Colonic mucosa (tissue), 4 donors: ENCODE results near the gene DUS1L. TPM values are rescaled to one million over a fixed set of nuclear protein-coding genes. Genes with fewer than 3 reads are reported as not detected.

Source experiments
- DNase-seq: peaks from one replicate; pipeline ENCODE4 v3.0.0-alpha.2; 2020
- H3K27ac ChIP-seq: fragments of 200-600 bp; one replicate; pipeline ENCODE4 v1.8.0; 2021
- H3K27me3 ChIP-seq: fragments of 200-600 bp; one replicate; pipeline ENCODE4 v1.8.0; 2021
- H3K36me3 ChIP-seq: fragments of 200-600 bp; one replicate; pipeline ENCODE4 v1.8.0; 2021
- H3K4me1 ChIP-seq: fragments of 200-600 bp; one replicate; pipeline ENCODE4 v1.8.0; 2021; ENCODE audit warnings: mild to moderate bottlenecking
- H3K4me3 ChIP-seq: fragments of 200-600 bp; one replicate; pipeline ENCODE4 v1.8.0; 2021
- H3K9ac ChIP-seq, 2 donors: one replicate each; pipeline ENCODE4 v1.7.0; 2013; ENCODE audit warnings: control low read depth in 2 of 2, low read depth in 2 of 2, low read length in 2 of 2
- H3K9me3 ChIP-seq: fragments of 200-600 bp; one replicate; pipeline ENCODE4 v1.8.0; 2021
- intact Hi-C: fragments of 100-400 bp; cut with DNase I; formaldehyde crosslinking; loops from one replicate; pipeline ENCODE4 v1.14.1; 2022
- total RNA-seq, 2 donors: library from RNA; stranded (reverse); fragmentation: NEBNext Ultra II Directional in 1 of 2; extraction: Animal tissue kit (Norgen Biotek cat#: 25700) in 1 of 2; gene quantifications; one replicate each; pipeline ENCODE4 v1.2.1, GENCODE V29; 2021
- TF ChIP-seq, protein P1 (sequence below): fragments of 200-600 bp; IDR thresholded peaks from one replicate; pipeline ENCODE4 v1.8.0; 2022; ENCODE audit warnings: antibody characterized with exemption, mild to moderate bottlenecking
- donor health status: healthy.
- donor health status: DM: no; HTN: no; CAD: no.
- donor health status: DM: no; HTN: no; CAD: no.

Gene DUS1L
- total RNA-seq, 2 donors from 2014 or later: 113 to 253 TPM

GRCh38 chr17:82018152-82018988, 47.2 kb downstream of the DUS1L start:
- DNase-seq: no peak
- intact Hi-C loops: no loop called here
- Histone ChIP-seq H3K27ac (no peak overlapping the region), H3K4me1 (peaks cover 13% of the 10 kb centered on the region), H3K27me3 (no peaks in the 10 kb centered on the region), H3K36me3 (no peaks in the 10 kb centered on the region), H3K9ac (no peak overlapping the region), H3K9me3 (no peaks in the 10 kb centered on the region), H3K4me3 (no peak overlapping the region)
- TF ChIP-seq, protein P1, sequence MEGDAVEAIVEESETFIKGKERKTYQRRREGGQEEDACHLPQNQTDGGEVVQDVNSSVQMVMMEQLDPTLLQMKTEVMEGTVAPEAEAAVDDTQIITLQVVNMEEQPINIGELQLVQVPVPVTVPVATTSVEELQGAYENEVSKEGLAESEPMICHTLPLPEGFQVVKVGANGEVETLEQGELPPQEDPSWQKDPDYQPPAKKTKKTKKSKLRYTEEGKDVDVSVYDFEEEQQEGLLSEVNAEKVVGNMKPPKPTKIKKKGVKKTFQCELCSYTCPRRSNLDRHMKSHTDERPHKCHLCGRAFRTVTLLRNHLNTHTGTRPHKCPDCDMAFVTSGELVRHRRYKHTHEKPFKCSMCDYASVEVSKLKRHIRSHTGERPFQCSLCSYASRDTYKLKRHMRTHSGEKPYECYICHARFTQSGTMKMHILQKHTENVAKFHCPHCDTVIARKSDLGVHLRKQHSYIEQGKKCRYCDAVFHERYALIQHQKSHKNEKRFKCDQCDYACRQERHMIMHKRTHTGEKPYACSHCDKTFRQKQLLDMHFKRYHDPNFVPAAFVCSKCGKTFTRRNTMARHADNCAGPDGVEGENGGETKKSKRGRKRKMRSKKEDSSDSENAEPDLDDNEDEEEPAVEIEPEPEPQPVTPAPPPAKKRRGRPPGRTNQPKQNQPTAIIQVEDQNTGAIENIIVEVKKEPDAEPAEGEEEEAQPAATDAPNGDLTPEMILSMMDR: no peak

- intact Hi-C loops: no loop called here
- no peak for DNase-seq
- no peaks in the 10 kb centered on the region for H3K36me3 ChIP-seq
- H3K4me3 ChIP-seq: no peak overlapping the region
- peaks cover 13% of the 10 kb centered on the region for H3K4me1 ChIP-seq
- no peak overlapping the region for H3K27ac ChIP-seq
- H3K9ac ChIP-seq: no peak overlapping the region
- no peaks in the 10 kb centered on the region for H3K9me3 ChIP-seq
- TF ChIP-seq, protein P1: no peak
- no peaks in the 10 kb centered on the region for H3K27me3 ChIP-seq
Observed at GRCh38 chr17:82017612-82018151, 47.9 kb downstream of the DUS1L start.

GRCh38 chr17:82016875-82017459, 48.6 kb downstream of the DUS1L start:
- Histone ChIP-seq H3K4me3 (no peak overlapping the region), H3K27ac (no peak overlapping the region), H3K9ac (no peak overlapping the region), H3K27me3 (no peaks in the 10 kb centered on the region), H3K9me3 (no peaks in the 10 kb centered on the region), H3K36me3 (no peaks in the 10 kb centered on the region), H3K4me1 (peaks cover 11% of the 10 kb centered on the region)
- TF ChIP-seq, protein P1: no peak
- DNase-seq: no peak
- intact Hi-C loops: no loop called here

DNA sequence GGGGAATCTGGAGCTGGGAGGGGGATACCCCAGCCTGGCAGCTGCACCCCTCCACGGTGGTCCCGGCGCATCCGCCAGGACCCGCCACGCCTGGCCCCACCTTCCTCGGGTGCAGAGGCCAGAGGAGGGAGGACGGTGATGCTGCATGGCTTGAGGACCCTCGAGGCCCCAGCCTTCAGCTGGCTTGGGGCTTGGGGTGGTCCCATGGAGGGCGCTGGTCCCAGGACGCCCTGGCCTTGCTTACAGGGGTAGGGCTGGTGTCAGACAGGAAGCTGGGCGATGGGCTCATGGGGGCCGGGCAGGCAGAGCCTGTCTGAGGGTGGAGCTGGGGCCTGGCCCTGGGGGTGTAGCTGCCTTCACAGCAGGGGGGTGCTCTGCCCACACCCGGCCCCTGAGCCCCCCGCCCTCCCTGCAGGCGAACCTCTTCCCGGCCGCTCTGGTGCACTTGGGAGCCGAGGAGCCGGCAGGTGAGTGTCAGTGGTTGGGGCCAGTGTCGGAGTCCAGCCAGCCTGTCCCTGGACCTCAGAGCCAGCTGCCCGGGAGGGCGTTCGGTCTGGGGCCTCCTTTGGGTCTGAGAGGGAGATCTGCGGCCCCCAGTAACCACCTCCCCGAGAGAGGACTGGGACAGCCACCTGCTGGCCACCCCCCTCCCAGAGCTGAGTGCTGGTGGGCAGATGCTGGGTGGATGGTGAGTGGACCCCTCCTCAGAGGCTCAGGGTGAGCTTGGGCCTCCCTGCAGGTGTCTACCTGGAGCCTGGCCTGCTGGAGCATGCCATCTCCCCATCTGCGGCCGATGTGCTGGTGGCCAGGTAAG, 49.3 kb downstream of the DUS1L start:
- DNase-seq: no peak
- H3K27ac ChIP-seq: no peak overlapping the region
- no peaks in the 10 kb centered on the region for H3K9me3 ChIP-seq
- intact Hi-C loops: no loop called here
- no peak overlapping the region for H3K9ac ChIP-seq
- no peaks in the 10 kb centered on the region for H3K36me3 ChIP-seq
- TF ChIP-seq, protein P1: no peak
- H3K4me3 ChIP-seq: no peak overlapping the region
- H3K4me1 ChIP-seq: peaks cover 4% of the 10 kb centered on the region
- no peaks in the 10 kb centered on the region for H3K27me3 ChIP-seq

GRCh38 chr17:82015311-82015971, 50.2 kb downstream of the DUS1L start:
- Histone ChIP-seq H3K27me3 (no peaks in the 10 kb centered on the region), H3K9ac (no peak overlapping the region)
- TF ChIP-seq, protein P1: no peak

More at GRCh38 chr17:82015311-82015971, 50.2 kb downstream of the DUS1L start:
- Histone ChIP-seq H3K9me3 (no peaks in the 10 kb centered on the region), H3K27ac (no peak overlapping the region), H3K4me1 (no peaks in the 10 kb centered on the region), H3K4me3 (no peak overlapping the region), H3K36me3 (no peaks in the 10 kb centered on the region)
- DNase-seq: no peak
- intact Hi-C loops: no loop called here
